HL-60 (cell line): Measurements from ENCODE around the gene CLEC11A.
"Not testable (repeated sequence)": the region's sequence is repeated elsewhere in the genome, so short reads cannot be mapped to it uniquely, and the experiment has no call there.

Experiments used
- DNase-seq, 2 experiments: peaks; one replicate each; pipeline ENCODE4 v3.0.0-alpha.2; 2010 to 2020; ENCODE audit warnings: low read depth in 1 of 2, low spot score in 1 of 2
- H3K27ac ChIP-seq: fragments of 250-450 bp; sonication (Bioruptor Pico); replicated peaks from 2 replicates; pipeline ENCODE4 v1.5.1; 2020; ENCODE audit warnings: mild to moderate bottlenecking, moderate library complexity
- H3K27me3 ChIP-seq: fragments of 250-450 bp; sonication (Bioruptor Pico); 2 replicates; pipeline ENCODE4 v1.5.1; 2021; ENCODE audit warnings: mild to moderate bottlenecking, moderate library complexity; ENCODE audit not compliant: insufficient read depth, poor library complexity, severe bottlenecking
- H3K4me3 ChIP-seq: replicated peaks from 2 replicates; pipeline ENCODE4 v1.5.1; 2011; ENCODE audit warnings: mild to moderate bottlenecking, control low read depth, low read length; ENCODE audit not compliant: insufficient read depth
- CTCF ChIP-seq: IDR thresholded peaks from one replicate; pipeline ENCODE4 v1.5.1; 2011; ENCODE audit warnings: low read length, control low read depth, inconsistent platforms; ENCODE audit not compliant: insufficient read depth
- GABPA ChIP-seq: IDR thresholded peaks from 2 replicates; pipeline ENCODE4 v1.6.1; 2012; ENCODE audit warnings: low read depth
- POLR2AphosphoS5 ChIP-seq: IDR thresholded peaks from 2 replicates; pipeline ENCODE4 v1.6.1; 2012; ENCODE audit warnings: low read depth
- REST ChIP-seq: IDR thresholded peaks from 2 replicates; pipeline ENCODE4 v1.6.1; 2012; ENCODE audit warnings: low read depth; ENCODE audit not compliant: insufficient replicate concordance
- SPI1 ChIP-seq: IDR thresholded peaks from 2 replicates; pipeline ENCODE4 v1.6.1; 2012; ENCODE audit warnings: low read depth, mild to moderate bottlenecking, borderline replicate concordance

Gene CLEC11A

GRCh38 chr19:50768277-50768676 lies 45.1 kb downstream of the CLEC11A start:
- TF ChIP-seq POLR2AphosphoS5 (no peak), GABPA (no peak), REST (no peak), SPI1 (no peak), CTCF (no peak)
- Histone ChIP-seq H3K4me3 (no peak overlapping the region), H3K27me3 (no peaks in the 10 kb centered on the region), H3K27ac (no peak overlapping the region)
- no peak for DNase-seq

- not testable (repeated sequence) for H3K4me3 ChIP-seq, H3K27me3 ChIP-seq, DNase-seq
These were observed 47.0 kb downstream of the CLEC11A start, which contains the start of gene GPR32 for GRCh38 chr19:50770164-50770563. Gene GPR32 (plus strand): TSS chr19:50770464. CDS start chr19:50770601, 137 bp downstream.

GRCh38 chr19:50770888-50771287 lies 47.7 kb downstream of the CLEC11A start:
- no peak for TF ChIP-seq GABPA
- no peak for TF ChIP-seq REST
- TF ChIP-seq SPI1: no peak
- TF ChIP-seq CTCF: no peak
- TF ChIP-seq POLR2AphosphoS5: no peak
- DNase-seq: no peak
- no peaks in the 10 kb centered on the region for H3K27me3 ChIP-seq
- no peak overlapping the region for H3K27ac ChIP-seq
- H3K4me3 ChIP-seq: no peak overlapping the region

More at GRCh38 chr19:50770164-50770563, 47.0 kb downstream of the CLEC11A start, which contains the start of gene GPR32:
- not testable (repeated sequence) for H3K27ac ChIP-seq

- Histone ChIP-seq H3K4me3 (no peak overlapping the region), H3K27me3 (peaks cover 4% of the 10 kb centered on the region), H3K27ac (no peak overlapping the region)
- DNase-seq: no peak
- TF ChIP-seq GABPA (no peak), CTCF (no peak), REST (no peak), POLR2AphosphoS5 (no peak), SPI1 (no peak)
These were observed 49.3 kb downstream of the CLEC11A start for GRCh38 chr19:50772476-50772875.

- DNase-seq, H3K27ac ChIP-seq, H3K27me3 ChIP-seq, H3K4me3 ChIP-seq: not testable (repeated sequence)
These were observed 49.7 kb downstream of the CLEC11A start for GRCh38 chr19:50772912-50773311.

GRCh38 chr19:50773454-50773853 lies 50.3 kb downstream of the CLEC11A start:
- not testable (repeated sequence) for H3K27ac ChIP-seq, DNase-seq, H3K4me3 ChIP-seq
- peaks cover 14% of the 10 kb centered on the region for H3K27me3 ChIP-seq
